Thyroid gland (tissue), 4 donors: ENCODE results near the gene BPIFB6. TPM values are rescaled to one million over a fixed set of nuclear protein-coding genes. Genes with fewer than 3 reads are reported as not detected.

Source experiments
- DNase-seq, 2 donors: peaks; one replicate each; pipeline ENCODE4 v3.0.0-alpha.2; 2019
- H3K27ac ChIP-seq, 3 donors: fragments of 200-600 bp; sonication (generic); 1 replicate in 2 of 3; 2 replicates in 1 of 3; pipeline ENCODE4 v1.5.1; 2016 to 2019; ENCODE audit warnings: mild to moderate bottlenecking in 1 of 3, moderate library complexity in 1 of 3
- H3K27me3 ChIP-seq: fragments of 200-600 bp; sonication (generic); one replicate; pipeline ENCODE4 v1.5.1; 2019
- H3K36me3 ChIP-seq, 2 donors: fragments of 200-600 bp; sonication (generic); one replicate each; pipeline ENCODE4 v1.5.1; 2016 to 2019
- H3K4me1 ChIP-seq, 2 donors: fragments of 200-600 bp; sonication (generic); one replicate each; pipeline ENCODE4 v1.5.1; 2017 to 2019
- H3K4me3 ChIP-seq, 3 donors: fragments of 200-600 bp; sonication (generic); replicated peaks in 1 of 3; 1 replicate in 2 of 3; 2 replicates in 1 of 3; pipeline ENCODE4 v1.5.1; 2016; ENCODE audit warnings: mild to moderate bottlenecking in 1 of 3
- H3K9me3 ChIP-seq: fragments of 200-600 bp; sonication (generic); one replicate; pipeline ENCODE4 v1.5.1; 2017
- POLR2A ChIP-seq, 2 donors: fragments of 450-650 bp; IDR thresholded peaks; one replicate each; pipeline ENCODE4 v1.6.1; 2017; ENCODE audit warnings: antibody characterized with exemption in 2 of 2, mild to moderate bottlenecking in 2 of 2, moderate library complexity in 1 of 2
- WGBS, 2 donors: methylation state at CpG; one replicate each; pipeline ENCODE4 v1.1.5; 2017; 5-methylcytosine and 5-hydroxymethylcytosine counted together
- intact Hi-C: fragments of 100-400 bp; cut with DNase I; formaldehyde crosslinking; loops from one replicate; pipeline ENCODE4 v1.15.1; 2023
- total RNA-seq, 4 donors: library from RNA; depleted of rRNA; stranded (reverse); fragments of >200 nt; gene quantifications; one replicate each; pipeline ENCODE4 v1.2.3, GENCODE V29; 2016
- TF ChIP-seq, protein P1 (sequence below), 6 experiments: fragments of 200-600 bp in 3 of 6; fragments of 450-650 bp in 3 of 6; sonication (generic) in 3 of 6; IDR thresholded peaks; one replicate each; pipeline ENCODE4 v1.5.1; 2016 to 2019; ENCODE audit warnings: antibody characterized with exemption in 6 of 6, mild to moderate bottlenecking in 2 of 6, inconsistent platforms in 1 of 6, moderate library complexity in 1 of 6

BPIFB6 gene
- total RNA-seq, 4 donors from 2014 or later: not detected

DNA sequence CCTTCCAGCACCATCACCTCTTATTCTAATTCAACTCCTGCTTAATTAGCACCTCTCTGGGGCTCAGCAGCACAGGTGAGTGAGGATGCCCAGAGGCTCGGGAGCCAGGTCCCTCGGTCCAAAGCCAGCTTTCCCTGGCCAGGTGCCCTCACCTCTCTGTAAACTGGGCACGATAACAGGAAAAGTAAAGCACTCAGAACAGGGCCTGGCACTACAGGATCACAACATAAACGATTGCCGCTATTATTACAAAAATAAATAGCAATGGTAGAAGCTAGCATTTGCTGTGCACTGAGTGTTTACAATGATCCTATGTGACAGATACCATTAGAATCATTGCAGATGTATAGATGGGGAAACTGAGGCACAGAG lies 21.3 kb upstream of the BPIFB6 start:
- intact Hi-C loops: no loop called here
- 20 to 44% methylated on average over 5 of the region's 5 CpGs for whole genome bisulfite sequencing, 2 donors
- no peak overlapping the region for H3K27ac ChIP-seq
- no peaks in the 10 kb centered on the region for H3K27me3 ChIP-seq
- peaks cover 5 to 14% of the 10 kb centered on the region in 2 donors for H3K4me1 ChIP-seq
- no peak overlapping the region for H3K4me3 ChIP-seq
- TF ChIP-seq, protein P1, sequence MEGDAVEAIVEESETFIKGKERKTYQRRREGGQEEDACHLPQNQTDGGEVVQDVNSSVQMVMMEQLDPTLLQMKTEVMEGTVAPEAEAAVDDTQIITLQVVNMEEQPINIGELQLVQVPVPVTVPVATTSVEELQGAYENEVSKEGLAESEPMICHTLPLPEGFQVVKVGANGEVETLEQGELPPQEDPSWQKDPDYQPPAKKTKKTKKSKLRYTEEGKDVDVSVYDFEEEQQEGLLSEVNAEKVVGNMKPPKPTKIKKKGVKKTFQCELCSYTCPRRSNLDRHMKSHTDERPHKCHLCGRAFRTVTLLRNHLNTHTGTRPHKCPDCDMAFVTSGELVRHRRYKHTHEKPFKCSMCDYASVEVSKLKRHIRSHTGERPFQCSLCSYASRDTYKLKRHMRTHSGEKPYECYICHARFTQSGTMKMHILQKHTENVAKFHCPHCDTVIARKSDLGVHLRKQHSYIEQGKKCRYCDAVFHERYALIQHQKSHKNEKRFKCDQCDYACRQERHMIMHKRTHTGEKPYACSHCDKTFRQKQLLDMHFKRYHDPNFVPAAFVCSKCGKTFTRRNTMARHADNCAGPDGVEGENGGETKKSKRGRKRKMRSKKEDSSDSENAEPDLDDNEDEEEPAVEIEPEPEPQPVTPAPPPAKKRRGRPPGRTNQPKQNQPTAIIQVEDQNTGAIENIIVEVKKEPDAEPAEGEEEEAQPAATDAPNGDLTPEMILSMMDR (IDR thresholded peaks at IDR 0.05): no peak
- no peak for TF ChIP-seq POLR2A (IDR thresholded peaks at IDR 0.05)
- H3K9me3 ChIP-seq: no peaks in the 10 kb centered on the region
- no peaks in the 10 kb centered on the region for H3K36me3 ChIP-seq
- peak; percentile 37 to 50 for DNase-seq

GRCh38 chr20:33010674-33011449 lies 20.6 kb upstream of the BPIFB6 start:
- Histone ChIP-seq H3K4me3 (no peak overlapping the region), H3K9me3 (no peaks in the 10 kb centered on the region), H3K36me3 (no peaks in the 10 kb centered on the region), H3K27me3 (no peaks in the 10 kb centered on the region), H3K4me1 (peaks cover 5 to 14% of the 10 kb centered on the region in 2 donors), H3K27ac (no peak overlapping the region)
- intact Hi-C loops: no loop called here
- WGBS, 2 donors: 67 to 72% methylated on average over 6 of the region's 8 CpGs
- TF ChIP-seq, protein P1 (IDR thresholded peaks at IDR 0.05): no peak
- DNase-seq: peak in 1 of 2 donors; percentile 7

DNA sequence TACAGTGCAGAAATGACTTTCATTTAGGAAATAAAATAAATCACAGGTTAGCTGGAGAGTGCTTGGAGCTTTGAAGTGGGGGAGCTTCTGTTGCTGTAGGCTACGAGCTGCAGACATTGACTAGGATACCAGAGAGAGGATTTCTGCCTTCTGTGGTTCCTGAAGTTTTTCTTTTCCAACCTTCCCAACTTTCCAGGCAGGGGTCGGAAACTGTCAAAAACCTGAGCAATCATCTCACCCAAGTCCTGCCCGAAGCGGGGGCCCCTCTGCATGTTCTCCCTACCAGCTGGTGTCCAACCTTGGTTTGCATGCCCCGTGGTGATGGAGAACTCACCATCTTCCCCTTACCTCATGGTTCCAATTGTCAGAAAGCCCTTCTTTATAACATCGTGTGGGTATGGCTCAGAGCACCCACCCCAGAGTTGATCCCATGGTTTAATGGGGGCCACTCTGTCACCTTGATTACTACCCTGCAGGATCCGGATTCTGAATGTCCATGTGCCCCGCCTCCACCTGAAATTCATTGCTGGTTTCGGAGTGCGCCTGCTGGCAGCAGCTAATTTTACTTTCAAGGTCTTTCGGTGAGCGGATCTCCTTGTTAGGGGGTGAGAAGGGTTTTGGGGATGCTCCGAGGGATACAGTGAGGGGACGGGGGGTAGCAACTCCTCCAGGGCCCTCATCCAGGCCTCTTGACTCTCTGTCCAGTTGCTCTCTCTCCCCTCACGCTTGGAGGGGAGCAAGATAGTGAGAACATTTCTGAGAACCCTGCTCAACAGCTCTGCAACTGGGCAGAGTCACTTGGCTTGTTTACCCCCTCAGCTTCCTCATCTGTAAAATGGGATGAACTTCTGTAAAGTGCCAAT lies 18.9 kb upstream of the BPIFB6 start:
- Histone ChIP-seq H3K27ac (no peak overlapping the region), H3K36me3 (no peaks in the 10 kb centered on the region), H3K27me3 (no peaks in the 10 kb centered on the region), H3K4me3 (no peak overlapping the region), H3K4me1 (peaks cover 5 to 14% of the 10 kb centered on the region in 2 donors), H3K9me3 (no peaks in the 10 kb centered on the region)
- intact Hi-C loops: no loop called here
- TF ChIP-seq, protein P1 (IDR thresholded peaks at IDR 0.05): no peak
- no peak for TF ChIP-seq POLR2A (IDR thresholded peaks at IDR 0.05)
- no peak for DNase-seq
- WGBS, 2 donors: 89 to 91% methylated on average over 15 of the region's 15 CpGs

DNA sequence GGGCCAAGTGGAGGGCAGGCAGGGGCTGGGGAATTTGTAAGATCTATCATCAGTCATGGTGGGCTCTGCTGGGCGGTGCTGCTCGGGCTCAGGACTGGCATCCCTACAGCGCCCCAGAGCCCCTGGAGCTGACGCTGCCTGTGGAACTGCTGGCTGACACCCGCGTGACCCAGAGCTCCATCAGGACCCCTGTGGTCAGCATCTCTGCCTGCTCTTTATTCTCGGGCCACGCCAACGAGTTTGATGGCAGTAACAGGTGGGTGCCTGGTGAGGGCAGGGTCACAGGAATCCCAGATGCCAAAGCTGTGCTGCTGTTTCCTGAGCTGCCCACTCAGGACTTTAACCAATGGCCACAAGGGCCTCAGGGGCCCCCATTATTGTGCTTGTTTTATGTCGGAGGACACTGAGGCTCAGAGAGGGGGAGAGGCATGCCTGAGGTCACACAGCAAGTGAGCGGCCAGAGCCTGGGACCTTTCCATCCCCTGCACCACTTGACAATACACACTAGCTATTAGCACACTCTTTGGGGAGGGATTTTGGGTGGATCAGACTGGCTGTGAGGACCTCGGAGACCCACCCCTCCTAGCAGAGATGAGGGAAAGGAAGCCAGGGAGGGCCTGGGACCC lies 17.6 kb upstream of the BPIFB6 start:
- H3K4me1 ChIP-seq: peaks cover 5 to 14% of the 10 kb centered on the region in 2 donors
- DNase-seq: no peak
- H3K36me3 ChIP-seq: no peaks in the 10 kb centered on the region
- intact Hi-C loops: no loop called here
- no peak overlapping the region for H3K27ac ChIP-seq
- no peak for TF ChIP-seq POLR2A (IDR thresholded peaks at IDR 0.05)
- TF ChIP-seq, protein P1 (IDR thresholded peaks at IDR 0.05): no peak
- WGBS, 2 donors: 69 to 73% methylated on average over 9 of the region's 12 CpGs
- H3K27me3 ChIP-seq: no peaks in the 10 kb centered on the region
- no peak overlapping the region for H3K4me3 ChIP-seq
- no peaks in the 10 kb centered on the region for H3K9me3 ChIP-seq
